Stimulated activated CD4-positive, alpha-beta T cell treated with anti-CD3 and anti-CD28 coated beads, Interleukin-15, amount 100 ng/mL, for 48 hours (primary cell): Measurements from ENCODE around the gene TRAPPC13.
A peak's percentile ranks its signal among the peaks of the same experiment; 100 is the strongest.
"Not testable (repeated sequence)": the region's sequence is repeated elsewhere in the genome, so short reads cannot be mapped to it uniquely, and the experiment has no call there.

ENCODE experiments used
- DNase-seq, 2 donors: peaks; one replicate each; pipeline ENCODE4 v3.0.0-alpha.2; 2020; ENCODE audit warnings: low read depth in 2 of 2

The TRAPPC13 gene

GRCh38 chr5:65624571-65625555, at the start of gene TRAPPC13, which contains the start of gene SHLD3:
TRAPPC13 (plus strand) TSS chr5:65625027; CDS start chr5:65625061, 34 bp downstream.
SHLD3 (plus strand) TSS chr5:65625027; CDS start chr5:65629588, 4,561 bp downstream.
- DNase-seq, result peak; percentile 65 to 72

- no peak for DNase-seq
Measured at GRCh38 chr5:65577141-65577540, 47.7 kb upstream of the TRAPPC13 start.

DNA sequence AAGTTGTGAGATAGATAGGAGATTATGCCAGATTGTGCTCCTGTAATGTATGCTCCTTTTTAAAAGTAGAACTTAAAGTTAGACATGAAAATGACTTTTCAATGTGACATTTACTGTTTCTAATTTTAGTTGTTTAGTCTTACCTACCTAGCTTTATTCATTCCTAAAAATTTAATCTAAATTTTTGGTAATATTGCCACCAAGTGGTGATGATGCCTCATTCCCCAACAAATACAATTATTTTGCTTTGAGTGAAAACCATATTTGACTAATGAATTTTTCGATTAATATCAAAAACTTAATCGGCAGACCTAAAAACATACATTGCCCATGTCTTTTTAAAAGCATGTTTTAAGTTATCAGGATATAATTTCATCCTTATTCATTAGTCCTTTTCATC, 36.1 kb upstream of the TRAPPC13 start:
- no peak for DNase-seq

DNA sequence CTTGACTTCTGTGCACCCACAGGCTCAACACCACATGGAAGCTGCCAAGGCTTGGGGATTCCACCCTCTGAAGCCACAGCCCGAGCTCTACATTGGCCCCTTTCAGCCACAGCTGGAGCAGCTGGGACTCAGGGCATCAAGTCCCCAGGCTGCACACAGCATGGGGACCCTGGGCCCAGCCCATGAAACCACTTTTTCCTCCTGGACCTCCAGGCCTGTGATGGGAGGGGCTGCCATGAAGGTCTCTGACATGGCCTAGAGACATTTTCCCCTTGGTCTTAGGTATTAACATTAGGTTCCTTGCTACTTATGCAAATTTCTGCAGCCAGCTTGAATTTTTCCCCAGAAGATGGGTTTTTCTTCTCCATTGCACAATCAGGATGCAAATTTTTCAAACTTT, 23.1 kb upstream of the TRAPPC13 start:
- DNase-seq, result not testable (repeated sequence)

- DNase-seq, result no peak
Measured at GRCh38 chr5:65611524-65611923, 13.3 kb upstream of the TRAPPC13 start.

DNA sequence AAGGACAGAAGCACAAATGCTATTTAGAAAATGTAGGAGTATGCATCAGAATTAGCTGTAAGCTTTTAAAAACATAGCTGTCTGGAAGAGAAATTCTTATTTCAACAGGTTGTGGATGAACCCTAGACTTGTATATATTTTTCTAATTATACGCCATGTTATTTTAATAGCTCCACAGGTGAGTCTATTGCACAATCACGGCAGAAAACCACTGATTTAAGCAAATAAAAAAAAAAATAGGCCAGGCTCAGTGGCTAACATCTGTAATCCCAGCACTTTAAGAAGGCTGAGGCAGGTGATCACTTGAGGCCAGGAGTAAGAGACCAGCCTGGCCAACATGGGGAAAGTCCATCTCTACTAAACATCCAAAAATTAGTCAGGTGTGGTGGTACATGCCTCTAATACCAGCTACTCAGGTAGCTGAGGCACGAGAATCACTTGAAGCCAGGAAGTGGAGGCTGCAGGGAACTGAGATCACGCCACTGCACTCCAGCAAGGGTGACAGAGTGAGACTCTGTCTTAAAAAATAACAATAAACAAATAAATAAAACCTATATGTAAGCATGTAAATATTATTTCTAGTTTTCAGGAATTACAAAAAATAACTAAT, 12.4 kb upstream of the TRAPPC13 start:
- no peak for DNase-seq

GRCh38 chr5:65620021-65620420, 4.8 kb upstream of the TRAPPC13 start:
- no peak for DNase-seq

DNA sequence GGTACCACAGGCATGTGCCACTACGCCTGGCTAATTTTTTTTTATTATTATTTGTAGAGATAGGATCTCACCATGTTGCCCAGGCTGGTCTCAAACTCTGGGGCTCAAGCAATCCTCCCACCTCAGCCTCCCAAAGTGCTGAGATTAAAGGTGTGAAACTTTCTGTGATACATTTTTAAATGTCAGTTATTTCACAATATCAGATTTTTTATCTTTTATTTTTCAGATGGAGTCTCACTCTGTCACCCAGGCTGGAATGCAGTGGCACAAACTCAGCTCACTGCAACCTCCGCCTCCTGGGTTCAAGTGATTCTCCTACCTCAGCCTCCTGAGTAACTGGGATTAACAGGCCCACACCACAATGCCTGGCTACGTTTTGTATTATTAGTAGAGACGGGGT, 2.9 kb upstream of the TRAPPC13 start:
- DNase-seq, result not testable (repeated sequence)

DNA sequence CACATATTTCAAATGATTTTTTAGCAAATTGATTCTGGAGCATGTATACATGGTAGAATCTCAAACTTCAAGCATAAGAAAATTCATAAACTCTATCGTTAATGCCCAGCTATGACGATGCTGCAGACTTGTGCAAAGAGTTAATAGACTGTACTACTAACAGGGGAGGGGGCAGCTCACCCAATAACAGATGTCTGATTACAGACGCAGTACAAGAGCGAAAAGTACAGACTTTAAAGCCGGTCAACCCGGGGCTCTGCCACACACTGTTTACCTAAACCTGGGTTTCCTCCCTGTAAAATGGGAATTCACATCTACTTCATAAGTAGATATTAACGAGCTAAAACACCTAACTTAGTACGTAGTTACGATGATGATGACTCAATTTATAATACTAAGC, 1.3 kb upstream of the TRAPPC13 start:
- DNase-seq, result no peak

GRCh38 chr5:65624025-65624570, 729 bp upstream of the TRAPPC13 start, which contains the start of gene TRIM23:
TRIM23 (minus strand) TSS chr5:65624333; CDS start chr5:65624274, 59 bp downstream.
- peak; percentile 82 to 83 for DNase-seq

DNA sequence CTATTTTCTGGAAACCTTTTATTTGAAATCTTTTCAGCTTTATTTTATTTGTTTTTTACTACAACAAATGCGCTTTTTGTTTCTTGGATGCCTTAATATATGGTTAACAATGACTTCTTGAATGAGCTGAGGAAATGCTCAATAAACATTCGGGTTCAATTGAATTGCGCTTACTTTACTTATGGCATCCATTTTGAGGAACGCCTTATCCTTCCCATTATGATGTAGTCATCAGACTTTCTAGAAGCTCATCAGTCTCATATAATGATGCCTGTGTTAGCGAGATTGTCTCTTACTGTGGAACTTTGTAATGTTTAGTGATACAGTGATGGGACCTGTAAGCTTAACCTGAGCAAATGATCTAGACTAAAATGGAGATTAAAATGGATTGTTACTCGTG, 916 bp downstream of the TRAPPC13 start:
- DNase-seq, result no peak

- DNase-seq, result no peak
Measured at GRCh38 chr5:65630981-65631380, 6.2 kb downstream of the TRAPPC13 start.

DNA sequence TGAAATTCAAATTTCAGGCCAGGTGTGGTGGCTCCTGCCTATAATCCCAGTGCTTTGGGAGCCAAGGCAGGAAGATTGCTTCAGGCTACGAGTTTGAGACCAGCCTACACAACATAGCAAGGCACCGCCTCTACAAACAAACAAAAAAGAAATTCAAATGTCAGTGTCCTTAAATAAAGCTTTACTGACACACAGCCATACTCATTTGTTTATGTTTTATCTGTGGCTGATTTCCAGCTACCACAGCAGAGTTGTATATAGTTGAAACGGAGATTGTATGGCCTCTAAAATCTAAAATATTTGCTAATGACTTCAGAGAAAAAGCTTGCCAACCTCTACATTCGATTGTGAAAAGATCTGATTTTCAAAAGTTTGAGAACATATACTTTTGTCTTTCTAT, 15.4 kb downstream of the TRAPPC13 start:
- DNase-seq, result no peak

- no peak for DNase-seq
Measured at GRCh38 chr5:65646938-65647337, 22.1 kb downstream of the TRAPPC13 start.

DNA sequence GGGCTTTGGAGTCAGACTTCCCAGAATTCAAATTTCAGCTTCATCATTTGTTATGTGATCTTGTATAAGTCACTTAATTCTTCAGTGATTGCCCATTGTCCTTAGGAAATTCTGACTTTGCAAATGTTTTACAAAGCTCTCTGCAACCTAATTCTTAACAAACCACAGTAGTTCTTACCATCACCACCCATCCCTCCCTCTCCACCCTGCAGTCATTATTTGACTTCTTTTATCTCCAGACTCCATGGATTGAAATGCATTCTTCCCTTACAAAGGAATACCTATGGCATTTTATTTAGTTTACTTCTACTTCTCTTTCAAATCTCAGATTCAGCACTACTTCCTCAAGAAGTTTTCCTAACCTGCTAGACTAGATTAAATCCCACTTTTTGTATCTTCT, 23.1 kb downstream of the TRAPPC13 start:
- no peak for DNase-seq

DNA sequence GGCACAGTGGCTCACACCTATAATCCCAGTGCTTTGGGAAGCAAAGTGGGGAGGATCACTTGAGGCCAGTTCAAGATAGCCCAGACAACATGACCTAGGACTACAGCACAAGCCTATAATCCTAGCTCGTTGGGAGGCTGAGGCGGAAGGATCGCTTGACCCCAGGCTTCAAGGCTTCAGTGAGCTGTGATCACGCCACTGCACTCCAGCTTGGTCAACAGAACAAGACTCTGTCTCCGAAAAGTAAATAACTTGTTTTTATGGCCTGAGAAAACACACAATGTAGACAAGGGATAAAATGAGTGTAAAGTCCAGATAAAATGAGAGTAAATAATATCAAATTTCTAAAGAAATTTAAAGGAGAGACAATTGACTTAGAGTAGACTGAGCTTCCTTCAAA, 26.3 kb downstream of the TRAPPC13 start:
- no peak for DNase-seq

GRCh38 chr5:65654713-65655112, 29.9 kb downstream of the TRAPPC13 start:
- DNase-seq, result no peak

DNA sequence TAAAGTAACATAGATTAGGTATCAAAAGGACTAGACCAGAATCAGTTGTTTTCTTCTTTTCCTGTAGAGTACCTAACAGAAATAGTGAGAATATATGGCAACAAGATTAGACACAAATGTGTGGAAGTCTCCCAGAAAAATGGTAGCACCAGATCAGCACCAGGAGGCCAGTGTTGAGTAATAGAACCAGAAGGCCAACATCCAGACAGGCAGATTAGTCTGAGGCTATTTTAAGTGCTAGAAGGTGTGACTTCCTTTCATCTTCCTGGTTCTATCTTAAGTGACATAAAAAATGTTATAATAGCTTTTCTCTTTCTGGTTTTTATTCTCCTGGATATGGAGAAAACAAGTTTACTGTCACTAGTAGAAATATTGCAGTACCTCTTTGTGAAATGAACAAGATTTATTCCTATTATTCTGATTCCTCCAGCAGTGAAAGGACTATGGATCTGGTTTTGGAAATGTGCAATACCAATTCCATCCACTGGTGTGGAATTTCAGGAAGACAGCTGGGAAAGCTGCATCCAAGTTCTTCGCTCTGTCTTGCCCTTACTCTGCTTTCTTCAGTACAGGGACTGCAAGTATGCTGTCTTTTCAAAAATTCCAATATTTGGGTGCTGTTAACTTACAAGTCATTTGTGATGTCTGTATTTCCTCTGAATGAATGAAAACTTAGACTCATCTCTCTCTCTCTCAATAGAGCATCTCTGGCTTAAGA, 39.1 kb downstream of the TRAPPC13 start:
- no peak for DNase-seq

DNA sequence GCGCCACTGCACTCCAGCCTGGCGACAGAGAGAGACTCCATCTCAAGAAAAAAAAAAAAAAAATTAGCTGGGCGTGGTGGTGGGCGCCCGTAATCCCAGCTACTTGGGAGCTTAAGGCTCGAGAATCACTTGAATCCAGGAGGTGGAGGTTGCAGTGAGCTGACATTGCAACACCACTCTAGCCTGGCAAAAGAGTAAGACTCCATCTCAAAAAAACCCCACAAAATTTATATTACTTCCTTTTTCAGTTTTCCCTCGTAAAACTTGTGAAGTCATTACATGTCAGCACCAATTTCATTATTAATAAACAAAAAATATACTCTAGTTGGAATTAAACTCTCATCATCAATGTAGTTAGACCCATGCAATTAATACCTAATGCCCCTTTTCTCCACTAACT, 43.9 kb downstream of the TRAPPC13 start:
- no peak for DNase-seq

- DNase-seq, result no peak
Measured at GRCh38 chr5:65672796-65673195, 48.0 kb downstream of the TRAPPC13 start.

DNA sequence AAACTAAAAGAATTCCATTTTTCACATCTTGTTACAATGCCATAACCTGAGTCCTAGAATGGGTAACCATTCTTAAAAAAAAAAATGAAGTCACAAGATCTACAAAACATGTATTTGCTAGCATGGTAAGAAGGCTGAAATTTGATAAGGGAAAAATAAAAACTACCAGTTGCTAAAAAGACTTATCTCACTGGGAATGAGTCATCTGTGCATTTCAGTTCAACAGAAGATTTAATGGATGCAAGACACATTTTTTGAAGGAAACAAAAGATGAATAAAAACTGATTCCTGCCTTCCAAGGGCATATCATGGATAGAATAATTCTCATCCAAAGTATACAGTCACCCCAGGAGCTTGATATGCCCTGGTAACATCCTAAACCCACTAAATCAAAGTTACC, 49.9 kb downstream of the TRAPPC13 start:
- no peak for DNase-seq

GRCh38 chr5:65676056-65676455, 51.2 kb downstream of the TRAPPC13 start:
- DNase-seq, result not testable (repeated sequence)
